Measurements from ENCODE around the gene COL18A1.

The COL18A1 gene

GRCh38 chr21:45383111-45383614 is 21.8 kb upstream of the COL18A1 start:
- no peak for DNase-seq (ENCODE audit: low read depth)
- TF ChIP-seq, protein P1, sequence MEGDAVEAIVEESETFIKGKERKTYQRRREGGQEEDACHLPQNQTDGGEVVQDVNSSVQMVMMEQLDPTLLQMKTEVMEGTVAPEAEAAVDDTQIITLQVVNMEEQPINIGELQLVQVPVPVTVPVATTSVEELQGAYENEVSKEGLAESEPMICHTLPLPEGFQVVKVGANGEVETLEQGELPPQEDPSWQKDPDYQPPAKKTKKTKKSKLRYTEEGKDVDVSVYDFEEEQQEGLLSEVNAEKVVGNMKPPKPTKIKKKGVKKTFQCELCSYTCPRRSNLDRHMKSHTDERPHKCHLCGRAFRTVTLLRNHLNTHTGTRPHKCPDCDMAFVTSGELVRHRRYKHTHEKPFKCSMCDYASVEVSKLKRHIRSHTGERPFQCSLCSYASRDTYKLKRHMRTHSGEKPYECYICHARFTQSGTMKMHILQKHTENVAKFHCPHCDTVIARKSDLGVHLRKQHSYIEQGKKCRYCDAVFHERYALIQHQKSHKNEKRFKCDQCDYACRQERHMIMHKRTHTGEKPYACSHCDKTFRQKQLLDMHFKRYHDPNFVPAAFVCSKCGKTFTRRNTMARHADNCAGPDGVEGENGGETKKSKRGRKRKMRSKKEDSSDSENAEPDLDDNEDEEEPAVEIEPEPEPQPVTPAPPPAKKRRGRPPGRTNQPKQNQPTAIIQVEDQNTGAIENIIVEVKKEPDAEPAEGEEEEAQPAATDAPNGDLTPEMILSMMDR (conservative IDR thresholded peaks at IDR 0.05; ENCODE audit: control insufficient read depth, insufficient read depth, low read depth, low read length): no peak
- no peak overlapping the region for H3K4me3 ChIP-seq (ENCODE audit: control insufficient read depth, low read depth, low read length)

- TF ChIP-seq, protein P1 (conservative IDR thresholded peaks at IDR 0.05; ENCODE audit: control insufficient read depth, insufficient read depth, low read depth, low read length): no peak
- no peak for DNase-seq (ENCODE audit: low read depth)
- no peak overlapping the region for H3K4me3 ChIP-seq (ENCODE audit: control insufficient read depth, low read depth, low read length)
These were observed 21.3 kb upstream of the COL18A1 start for GRCh38 chr21:45383615-45384201.

DNA sequence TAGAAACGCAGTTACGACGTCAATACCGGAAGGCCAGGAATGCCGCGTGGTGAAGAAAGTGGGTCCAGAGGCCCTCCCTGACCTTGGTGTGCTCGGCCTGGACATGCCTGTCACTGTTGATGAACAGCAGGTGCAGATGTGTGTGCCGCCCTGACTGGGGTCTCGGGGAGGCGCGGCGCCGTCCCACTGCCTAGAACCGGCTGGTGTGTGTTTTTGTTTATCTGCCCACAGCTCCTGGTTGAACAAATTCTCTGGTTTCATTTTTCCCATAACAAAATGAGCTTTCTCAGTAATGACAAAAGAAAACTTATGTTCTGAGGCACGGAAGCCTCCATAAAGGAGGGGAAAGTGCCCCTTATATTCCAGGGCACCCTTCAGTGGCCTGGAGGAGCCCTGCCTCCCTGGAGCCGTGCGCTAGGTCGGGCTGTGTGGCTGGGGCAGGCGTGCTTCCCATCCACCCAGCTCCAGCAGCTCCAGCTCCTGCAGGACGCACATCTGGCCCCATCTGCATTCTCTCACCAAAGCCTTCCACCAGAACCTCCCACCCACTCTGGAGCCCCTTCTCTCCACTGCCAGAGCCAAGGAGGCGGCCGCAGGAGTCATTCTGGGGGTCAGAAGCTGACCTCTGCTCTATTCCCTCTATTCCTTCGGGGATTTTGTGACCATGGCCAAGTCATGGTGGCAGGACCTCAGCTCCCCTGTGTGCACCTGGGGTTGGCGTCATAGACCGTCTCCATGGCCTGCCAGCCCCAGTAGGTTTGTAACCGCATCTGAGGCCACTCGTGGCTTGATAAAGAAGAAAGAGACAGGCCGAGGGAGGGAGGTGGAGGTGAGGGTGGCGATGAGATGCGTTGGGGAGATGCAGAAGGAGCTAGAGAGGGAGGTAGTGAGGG is 20.1 kb upstream of the COL18A1 start:
- TF ChIP-seq, protein P1 (conservative IDR thresholded peaks at IDR 0.05; ENCODE audit: control insufficient read depth, insufficient read depth, low read depth, low read length): no peak
- no peak for DNase-seq (ENCODE audit: low read depth)
- no peak overlapping the region for H3K4me3 ChIP-seq (ENCODE audit: control insufficient read depth, low read depth, low read length)

- DNase-seq (ENCODE audit: low read depth): no peak
- TF ChIP-seq, protein P1 (conservative IDR thresholded peaks at IDR 0.05; ENCODE audit: control insufficient read depth, insufficient read depth, low read depth, low read length): no peak
- no peak overlapping the region for H3K4me3 ChIP-seq (ENCODE audit: control insufficient read depth, low read depth, low read length)
These were observed 19.4 kb upstream of the COL18A1 start for GRCh38 chr21:45385549-45386050.

DNA sequence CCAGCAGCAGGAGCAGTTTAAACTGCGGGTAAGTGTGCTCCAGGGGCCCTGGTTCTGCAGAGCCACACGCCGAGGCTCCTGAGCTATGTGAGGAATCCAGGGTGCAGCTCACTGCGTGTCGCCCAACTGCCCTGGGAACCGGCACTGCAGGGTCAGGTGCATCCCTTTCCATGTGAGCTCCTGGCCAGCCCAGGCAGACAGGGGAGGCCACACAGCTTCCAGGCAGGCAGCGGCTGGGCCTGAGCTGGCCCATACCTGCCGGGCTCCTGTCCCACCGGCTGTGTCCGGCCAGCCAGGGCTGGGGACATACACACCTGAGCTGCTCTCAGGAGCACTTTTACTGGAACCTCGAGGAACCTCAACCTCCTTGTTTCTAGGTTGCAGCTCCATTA is 18.6 kb upstream of the COL18A1 start:
- no peak overlapping the region for H3K4me3 ChIP-seq (ENCODE audit: control insufficient read depth, low read depth, low read length)
- DNase-seq (ENCODE audit: low read depth): no peak
- TF ChIP-seq, protein P1 (conservative IDR thresholded peaks at IDR 0.05; ENCODE audit: control insufficient read depth, insufficient read depth, low read depth, low read length): no peak

DNA sequence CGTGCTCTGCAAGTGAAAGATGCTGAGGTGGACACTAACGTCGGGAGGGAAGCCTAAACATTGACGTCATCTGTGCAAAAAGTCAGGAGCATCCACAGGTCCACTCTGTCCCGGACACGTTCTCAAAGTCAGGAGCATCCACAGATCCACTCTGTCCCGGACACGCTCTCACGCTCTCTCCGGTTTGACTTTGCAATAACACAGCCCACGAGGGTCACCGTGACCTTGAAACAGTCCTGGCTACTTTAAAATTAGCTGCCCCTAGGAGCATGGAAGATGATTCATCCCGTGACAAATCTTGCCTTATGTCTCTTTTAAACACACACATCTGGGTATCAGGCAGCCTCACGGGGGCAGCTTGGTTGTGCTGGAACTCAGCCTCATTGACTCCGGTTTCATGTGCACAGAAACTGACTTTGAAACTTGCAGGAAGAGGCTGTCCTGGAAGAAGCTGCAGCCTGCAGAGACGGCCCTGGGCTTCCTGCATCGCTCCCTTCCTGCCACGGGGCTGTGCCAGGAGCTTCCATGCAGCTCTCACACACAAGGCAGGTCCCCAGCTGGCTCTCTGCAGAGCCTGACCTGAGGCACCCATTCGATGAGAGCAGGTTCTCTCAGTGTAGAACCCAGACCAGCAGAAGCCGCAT is 18.1 kb upstream of the COL18A1 start:
- TF ChIP-seq, protein P1 (conservative IDR thresholded peaks at IDR 0.05; ENCODE audit: control insufficient read depth, insufficient read depth, low read depth, low read length): peak; percentile 39
- peak; percentile 98 for DNase-seq (ENCODE audit: low read depth)

More for the DNA sequence above, 18.1 kb upstream of the COL18A1 start:
- peak overlapping the region; percentile 13 for H3K4me3 ChIP-seq (ENCODE audit: control insufficient read depth, low read depth, low read length)

Data from fibroblast of mammary gland (primary cell).